Eye (tissue), 1 donor: ENCODE data around the gene TMEM169.
A peak's percentile ranks its signal among the peaks of the same experiment; 100 is the strongest.

Experiments used
- DNase-seq: peaks from one replicate; pipeline ENCODE4 v3.0.0-alpha.2; 2015

TMEM169 gene

DNA sequence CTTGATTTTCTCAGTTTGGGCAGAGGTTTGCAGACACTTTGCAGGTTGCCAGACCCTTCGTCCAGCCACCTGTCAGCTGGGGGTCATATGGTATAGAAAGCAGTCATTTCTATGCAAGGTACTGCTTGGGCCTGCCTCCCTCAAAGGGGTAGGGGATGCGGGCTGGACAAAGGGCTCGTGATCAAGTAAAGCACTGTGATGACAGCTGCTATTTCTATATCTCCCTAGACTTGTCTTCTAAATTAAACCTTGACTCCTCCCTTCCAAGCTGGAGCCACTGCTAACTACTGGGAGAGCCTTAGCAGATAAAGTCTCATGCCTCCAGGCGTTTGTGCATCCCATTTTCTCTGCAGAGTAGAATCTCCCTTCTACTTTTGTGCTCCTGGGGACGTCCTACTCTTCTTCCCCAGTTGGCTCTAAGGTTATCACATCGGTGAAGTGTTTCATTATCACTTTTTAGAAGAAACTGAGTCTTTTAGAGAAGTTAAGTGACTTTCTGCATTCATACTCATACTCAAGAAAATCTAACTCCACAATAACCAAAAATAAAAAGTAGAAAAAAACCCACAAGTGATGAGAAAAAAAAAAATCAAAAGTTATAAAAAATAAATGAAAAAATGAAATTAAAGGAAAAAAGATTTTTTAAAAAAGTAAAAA, 26.7 kb downstream of the TMEM169 start:
- peak; percentile 64 for DNase-seq

DNA sequence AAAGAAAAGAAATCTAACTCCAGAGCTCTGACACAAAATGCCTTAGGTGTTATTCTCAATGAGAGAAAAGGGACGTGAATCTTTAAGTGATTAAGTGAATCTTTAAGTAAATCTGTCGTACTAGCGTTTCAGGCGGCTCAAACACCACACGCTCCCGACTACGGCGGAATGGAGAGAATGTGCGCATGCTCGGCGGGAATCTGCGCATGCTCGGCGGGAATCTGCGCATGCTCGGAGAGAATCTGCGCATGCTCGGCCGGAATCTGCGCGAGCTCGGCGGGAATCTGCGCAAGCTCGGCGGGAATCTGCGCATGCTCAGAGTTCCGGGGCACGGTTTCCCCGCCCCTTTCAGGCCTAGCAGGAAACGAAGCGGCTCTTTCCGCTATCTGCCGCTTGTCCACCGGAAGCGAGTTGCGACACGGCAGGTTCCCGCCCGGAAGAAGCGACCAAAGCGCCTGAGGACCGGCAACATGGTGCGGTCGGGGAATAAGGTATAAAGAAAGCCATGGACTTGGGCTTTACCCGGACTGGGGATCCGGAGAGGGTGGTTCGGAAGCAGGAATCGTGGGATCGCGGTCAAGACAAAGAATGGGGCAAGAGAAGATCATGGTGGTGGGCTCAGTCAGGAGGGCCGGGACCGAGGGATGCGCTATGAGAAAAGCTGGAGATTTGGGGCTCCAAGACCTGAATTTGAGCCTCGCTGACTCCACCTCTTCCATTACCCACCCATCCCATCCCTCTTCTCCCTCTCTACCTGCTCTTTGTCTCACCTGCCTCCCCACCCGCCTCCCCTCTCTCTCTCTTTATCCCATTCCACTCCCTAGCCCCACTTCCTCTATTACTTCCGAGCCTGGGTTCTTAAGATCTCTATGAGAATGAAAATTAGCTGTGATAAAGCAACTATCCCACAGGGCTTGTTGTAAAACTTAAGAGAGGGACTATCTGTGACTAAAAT, 27.5 kb downstream of the TMEM169 start, which contains the start of gene XRCC5:
TSS of gene XRCC5 (plus strand) at position 382 of the 955 bp plus-strand sequence. CDS start at position 471, 89 bp downstream.
- DNase-seq, result peak; percentile 99

DNA sequence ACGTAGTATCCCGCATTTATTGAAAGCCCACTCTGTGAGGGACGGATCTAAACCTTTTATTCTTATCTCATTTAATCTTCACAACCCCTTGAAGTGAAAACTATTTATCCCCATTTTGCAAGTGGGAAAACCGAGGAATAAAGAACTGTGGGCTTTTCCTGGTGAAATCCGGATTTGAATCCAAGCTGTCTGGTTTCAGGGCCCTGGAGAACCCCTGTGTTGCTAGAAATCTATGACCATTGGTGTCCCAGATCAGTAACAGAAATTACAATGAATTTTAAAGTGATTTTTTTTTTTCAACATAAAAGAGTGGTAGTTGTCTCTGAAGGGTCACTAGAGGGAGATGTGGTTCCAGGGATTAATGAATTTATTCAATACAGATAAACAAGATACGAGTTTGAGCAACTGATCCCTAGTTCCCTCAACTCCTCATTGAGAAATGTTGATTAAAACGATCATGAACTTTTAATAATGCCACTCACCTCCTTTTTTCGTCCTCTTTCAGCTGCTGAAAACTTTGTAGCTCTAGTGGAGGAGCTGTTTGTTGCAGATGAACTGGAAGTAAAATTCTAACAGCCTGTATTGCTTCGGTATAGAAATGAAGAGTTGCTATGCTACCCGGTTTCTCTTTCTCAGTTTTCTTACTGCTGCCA, 28.4 kb downstream of the TMEM169 start:
- peak; percentile 53 for DNase-seq

DNA sequence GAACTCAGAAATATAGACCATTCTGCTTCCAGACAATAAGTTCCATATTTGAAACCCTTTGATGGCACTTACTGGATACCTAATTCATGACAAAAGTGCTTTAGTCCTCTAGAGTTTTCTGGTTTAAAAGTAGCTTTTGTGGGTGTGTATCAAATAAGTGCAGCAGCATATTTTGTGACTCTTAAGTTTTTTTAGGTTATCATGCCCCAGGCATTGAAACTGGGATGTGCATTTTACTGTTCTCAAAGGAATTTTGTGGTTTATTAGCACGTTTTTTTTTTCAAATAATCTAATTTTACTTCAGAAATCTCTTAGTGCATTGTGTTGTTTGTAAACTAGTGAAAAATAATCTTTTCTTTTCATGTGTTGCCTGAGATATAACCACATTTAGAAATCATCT, 28.9 kb downstream of the TMEM169 start:
- DNase-seq, result no peak

DNA sequence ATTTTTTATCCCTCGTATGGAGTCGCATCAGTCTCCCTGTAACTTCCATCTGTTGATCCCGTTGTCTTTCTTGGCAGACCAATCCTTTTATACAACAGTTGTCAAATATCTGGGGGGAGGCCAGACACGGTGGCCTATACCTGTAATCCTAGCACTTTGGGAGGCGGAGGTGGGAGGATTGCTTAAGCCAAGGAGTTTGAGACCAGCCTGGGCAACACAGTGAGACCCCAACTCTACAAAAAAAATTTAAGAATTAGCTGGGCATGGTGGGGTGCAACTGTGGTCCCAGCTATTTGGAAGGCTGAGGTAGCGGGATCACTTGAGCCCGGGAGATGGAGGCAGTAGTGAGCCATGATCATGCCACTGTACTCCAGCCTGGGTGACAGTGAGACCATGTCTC, 29.4 kb downstream of the TMEM169 start:
- no peak for DNase-seq

DNA sequence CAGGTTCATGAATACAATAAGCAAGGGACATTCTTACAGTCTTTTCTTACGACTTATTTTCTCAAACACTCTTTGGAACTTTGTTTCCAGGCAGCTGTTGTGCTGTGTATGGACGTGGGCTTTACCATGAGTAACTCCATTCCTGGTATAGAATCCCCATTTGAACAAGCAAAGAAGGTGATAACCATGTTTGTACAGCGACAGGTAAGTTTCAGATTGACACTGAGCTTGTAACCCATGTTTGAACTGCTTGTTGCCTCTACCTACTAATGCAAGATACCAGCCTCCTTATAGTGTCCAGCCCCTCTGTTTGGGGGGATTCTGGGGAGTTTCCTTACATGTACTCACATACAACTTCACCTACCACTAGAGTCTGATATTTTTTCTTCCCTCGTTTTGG, 31.2 kb downstream of the TMEM169 start:
- no peak for DNase-seq

DNA sequence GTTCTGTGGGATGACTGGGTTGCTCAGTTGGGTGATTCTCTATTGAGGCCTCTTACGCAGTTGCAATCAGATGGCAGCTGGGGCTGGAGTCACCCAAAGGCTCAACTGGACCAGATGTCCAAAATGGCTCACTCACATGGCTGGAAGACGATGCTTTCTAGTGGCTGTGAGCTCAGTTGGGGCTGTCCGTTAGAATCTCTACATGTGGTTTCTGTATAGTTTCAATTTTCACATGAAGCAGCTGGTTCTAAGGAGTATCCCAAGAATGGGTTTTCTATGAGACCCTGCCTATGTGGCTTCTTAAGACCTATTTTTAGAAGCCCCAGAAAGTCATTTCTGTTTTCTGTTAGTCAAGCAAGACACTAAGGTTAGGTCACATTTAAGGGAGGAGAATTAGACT, 31.9 kb downstream of the TMEM169 start:
- no peak for DNase-seq

DNA sequence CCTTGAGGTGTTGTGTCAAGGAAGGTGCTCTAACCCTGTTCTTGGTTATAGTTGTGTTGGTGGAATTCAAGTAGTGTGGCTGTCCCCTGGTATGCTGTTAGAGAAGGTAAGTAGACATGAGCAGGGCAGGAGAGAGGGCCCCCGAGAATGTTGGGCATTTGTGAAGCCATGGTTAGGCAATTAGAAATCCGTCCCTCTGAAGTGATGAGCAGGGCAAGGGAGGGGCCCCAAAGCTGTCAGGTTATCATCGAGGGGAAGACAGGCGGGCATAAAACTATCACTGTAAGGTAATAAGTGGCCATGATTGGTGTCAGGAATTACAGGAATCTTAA, 32.6 kb downstream of the TMEM169 start:
- no peak for DNase-seq

DNA sequence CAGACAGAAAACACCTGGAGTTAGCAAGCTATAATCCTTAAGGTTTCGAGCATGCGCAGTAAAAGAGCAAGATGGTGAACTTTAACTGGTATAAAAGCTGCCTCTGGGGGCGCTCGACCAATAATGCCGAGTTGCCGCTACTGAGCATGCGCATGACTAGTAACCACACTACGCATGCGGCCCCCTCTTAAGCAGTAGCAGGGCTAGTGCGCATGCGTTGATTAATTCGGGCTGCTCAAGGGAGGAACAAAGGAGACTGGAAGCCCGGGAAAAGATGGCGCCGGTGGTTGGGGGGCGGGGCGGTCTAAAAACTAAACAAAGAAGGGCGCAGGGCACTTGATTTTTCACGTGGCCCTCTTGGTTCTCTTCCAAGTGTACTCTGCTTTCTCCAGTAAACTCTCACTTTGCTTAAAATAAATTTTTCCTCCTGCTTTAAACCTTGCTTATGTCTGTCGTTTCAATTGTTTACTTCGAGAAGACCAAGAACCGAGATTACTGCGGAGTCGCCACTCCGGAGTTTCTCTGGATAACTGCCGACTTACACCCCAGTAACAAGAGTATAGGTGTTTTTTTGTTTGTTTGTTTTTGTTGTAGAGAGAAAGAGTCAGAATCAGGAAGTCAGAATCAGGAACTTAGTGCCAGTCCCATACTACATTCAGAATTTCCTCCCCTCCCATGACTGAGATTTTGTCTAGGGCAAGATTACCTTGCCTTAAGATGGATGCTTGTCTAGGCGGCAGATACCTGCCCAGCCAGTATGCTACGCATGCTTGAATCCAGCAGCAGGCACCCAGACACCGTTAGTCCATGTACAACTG, 33.2 kb downstream of the TMEM169 start:
- DNase-seq, result peak; percentile 100

DNA sequence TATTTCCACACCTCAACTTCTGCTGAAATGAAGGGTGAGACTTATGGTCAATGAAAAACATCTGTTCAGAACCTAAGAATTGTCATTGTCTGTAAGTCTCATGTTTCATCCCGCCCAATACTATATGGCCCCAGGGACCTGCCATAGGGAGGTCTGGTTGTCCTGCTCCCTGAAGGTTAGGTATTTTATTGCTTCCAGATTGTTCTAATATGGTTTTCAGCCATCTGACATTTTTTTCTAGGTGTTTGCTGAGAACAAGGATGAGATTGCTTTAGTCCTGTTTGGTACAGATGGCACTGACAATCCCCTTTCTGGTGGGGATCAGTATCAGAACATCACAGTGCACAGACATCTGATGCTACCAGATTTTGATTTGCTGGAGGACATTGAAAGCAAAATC, 34.7 kb downstream of the TMEM169 start:
- peak; percentile 11 for DNase-seq

DNA sequence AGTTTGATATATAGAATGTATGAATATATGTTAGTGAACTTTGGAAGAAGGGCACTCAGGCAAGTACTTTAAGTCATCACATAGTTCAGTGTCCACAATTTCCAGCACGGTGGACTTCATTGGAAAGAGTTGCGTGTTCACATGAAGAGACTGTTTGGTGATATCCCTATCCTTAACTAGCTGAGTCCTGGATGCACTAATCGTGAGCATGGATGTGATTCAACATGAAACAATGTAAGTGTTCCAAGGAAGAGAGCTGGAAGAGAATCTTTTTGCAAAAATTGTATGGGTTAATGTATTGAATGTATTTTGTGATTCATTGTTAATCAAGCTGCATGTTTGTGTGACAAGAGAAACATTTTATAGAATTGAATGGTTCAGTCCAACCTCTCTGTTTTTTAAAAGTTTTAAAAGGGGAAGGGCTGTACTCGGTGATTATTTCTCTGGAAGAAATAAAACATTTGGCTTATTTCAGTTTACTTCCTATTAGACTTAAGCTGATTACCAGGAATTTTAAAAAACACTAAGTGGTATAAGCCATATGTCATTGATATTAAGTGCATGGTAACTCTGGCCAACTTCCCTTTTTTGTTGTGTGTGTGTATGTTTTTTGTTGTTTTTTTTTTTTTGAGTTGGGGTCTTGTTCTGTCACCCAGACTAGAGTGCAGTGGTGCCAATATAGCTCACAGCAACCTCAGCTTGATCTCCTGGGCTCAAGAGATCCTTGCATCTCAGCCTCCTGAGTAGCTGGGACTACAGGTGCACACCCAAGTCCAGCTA, 36.0 kb downstream of the TMEM169 start:
- no peak for DNase-seq

DNA sequence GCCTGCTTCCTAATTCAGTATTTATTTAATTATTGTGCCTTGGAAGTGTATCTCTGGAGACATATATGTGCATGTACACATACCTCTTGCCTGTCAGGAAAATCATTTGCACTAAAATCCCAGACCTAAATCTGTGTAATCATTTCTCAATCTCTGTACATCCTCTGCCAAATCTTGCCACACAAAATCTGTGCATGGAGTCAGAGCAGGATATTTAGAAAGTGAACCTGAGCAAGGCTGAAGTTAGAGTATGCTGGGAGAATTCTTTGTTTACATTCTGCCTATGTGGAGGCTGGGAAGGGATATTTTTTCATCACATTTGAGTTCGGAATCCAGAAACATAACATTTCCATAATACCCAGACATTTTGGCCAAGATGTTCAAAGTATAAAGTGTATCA, 36.8 kb downstream of the TMEM169 start:
- peak; percentile 8 for DNase-seq

DNA sequence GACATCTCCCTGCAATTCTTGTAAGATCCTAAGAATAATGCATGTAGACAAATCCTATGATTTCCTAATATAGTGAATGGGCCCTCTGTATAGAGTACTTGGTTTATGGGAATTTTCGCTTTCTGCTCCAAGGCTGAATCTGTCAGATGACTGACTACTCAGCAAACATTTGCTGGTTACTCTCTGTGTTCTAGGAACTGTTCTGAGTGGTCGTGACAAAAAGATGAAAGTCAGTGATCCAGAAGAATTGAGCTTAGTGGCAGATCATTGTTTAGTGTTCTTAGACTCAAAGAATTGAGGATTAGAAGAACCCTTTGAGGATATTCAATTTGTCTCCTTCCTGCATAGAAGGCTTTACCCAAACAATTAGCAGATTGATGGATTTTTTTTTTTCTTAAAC, 37.4 kb downstream of the TMEM169 start:
- peak; percentile 70 for DNase-seq

DNA sequence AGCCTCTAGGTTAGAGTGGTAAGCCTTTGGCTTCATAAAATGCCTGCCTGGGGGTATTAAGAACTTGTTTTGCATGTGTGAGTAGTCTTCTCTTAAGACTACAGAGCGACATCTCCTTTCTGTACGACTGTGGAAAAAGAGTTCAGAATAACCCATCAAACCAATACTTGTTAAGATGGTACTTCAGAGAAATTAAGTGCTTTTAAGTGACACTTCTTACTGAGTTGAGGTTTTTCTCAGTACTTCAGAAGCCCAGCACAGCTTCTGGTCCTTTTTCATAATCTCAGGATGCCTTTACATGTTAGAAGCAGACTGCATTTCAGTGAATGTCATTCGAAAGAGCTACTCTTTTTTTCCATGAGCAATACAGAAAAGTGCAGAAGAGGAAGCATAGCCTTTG, 38.3 kb downstream of the TMEM169 start:
- DNase-seq, result no peak

DNA sequence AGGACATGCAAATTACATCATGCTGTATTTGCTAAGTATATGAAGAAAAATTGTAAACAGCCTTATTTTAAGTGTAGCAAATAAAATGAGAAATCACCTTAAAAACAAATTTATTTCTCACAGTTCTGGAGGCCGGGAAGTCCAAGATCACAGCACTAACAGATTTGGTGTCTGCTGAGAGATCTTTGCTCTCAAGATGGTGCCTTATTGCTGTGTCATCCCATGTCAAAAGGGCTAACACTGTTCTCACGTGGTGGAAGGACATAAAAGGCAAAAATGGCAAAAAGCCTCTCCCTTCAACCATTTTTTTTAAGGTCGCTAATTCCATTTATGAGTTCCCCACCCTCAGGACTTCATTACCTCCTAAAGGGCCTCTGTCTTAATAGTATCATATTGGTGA, 39.5 kb downstream of the TMEM169 start:
- no peak for DNase-seq

DNA sequence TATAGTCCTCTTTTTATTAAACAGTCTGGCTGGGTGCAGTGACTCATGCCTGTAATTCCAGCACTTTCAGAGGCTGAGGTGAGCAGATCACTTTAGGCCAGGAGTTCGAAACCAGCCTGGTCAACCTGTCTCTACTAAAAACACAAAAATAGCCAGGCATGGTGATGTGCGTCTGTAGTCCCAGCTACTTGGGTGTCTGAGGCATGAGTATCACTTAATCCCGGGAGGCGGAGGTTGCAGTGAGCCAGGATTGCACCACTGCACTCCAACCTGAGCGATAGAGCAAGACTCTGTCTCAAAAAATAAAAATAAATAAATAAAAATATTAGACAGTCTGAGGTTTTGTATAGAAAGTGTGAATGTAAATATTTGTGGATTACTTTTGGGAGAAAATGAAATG, 45.2 kb downstream of the TMEM169 start:
- DNase-seq, result no peak

DNA sequence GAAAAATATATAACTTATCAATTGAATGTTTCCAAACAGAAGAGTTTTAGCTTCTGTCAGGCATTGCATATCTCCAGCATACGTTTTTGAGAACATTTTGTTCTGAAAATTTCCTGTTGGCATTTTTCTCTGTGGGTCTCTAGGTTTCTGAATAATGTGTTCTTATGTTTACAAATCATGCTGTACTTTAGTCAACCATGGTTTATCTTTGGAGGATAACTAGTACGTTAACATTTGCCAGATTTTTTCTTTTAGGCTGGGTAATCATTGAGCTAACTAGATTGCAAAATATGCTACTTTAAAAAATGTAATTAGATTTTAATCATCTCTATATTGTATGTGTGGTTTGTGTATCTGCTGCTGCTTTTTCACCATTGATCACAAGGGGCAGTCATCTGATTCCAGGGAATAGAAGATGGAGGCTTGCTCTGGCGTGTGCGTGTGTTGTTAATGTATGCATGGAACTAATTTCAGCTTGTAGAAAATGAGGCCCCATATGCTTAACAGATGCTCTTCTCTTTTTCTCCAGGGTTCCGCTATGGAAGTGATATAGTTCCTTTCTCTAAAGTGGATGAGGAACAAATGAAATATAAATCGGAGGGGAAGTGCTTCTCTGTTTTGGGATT, 48.7 kb downstream of the TMEM169 start:
- peak; percentile 26 for DNase-seq

DNA sequence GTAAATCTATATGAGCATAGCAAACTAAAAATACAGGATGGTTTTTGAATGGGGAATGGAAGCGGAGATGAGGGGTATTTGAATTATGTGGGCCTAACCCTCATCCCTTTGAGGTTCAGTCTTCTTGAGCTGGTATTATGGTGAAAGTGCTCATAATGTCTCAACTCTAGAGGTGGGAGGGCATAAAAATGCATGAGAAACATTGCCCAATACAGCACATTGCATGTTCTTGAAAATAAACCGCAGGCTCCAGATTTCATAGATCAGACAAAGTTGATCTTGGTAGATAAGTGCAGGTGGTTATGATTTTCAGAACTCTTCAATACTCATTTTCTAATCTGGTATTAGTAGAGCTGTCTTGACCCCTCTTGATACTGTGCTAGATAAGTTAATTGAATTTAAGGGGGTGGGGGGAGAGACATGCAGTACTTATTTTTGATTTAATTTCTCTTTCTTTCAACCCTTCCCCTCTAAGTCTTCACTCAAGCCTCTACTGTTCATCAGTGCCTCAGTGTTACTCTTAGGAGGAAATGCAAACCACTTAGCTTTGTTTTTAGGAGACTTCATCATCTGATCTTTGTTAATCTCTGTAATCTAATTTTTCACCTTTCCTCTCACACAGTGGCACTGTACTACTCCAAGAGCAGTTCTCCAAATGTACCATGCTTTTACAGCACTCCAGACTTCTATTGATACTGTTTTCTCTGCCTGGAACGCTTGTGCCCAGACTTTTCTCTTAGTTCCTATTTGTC, 49.6 kb downstream of the TMEM169 start:
- DNase-seq, result no peak

DNA sequence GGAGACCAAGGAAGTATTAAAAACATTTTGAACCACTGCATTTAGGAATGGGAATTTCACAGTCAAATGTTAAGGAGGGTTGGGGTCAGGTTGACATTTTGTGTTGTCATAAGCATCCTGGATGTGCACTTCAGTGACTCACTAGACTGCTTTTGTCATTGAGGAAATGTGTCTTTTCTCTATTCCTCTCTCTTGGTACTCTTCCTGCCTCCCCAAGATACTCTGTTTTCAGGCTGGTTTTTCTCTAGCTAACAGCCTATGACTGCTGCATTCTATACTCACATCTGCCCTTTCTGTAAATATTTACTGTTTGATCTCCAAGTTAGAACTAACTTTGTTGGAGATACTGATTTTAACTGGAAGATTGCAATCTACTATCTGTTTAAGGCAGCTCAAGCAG, 50.9 kb downstream of the TMEM169 start:
- no peak for DNase-seq

DNA sequence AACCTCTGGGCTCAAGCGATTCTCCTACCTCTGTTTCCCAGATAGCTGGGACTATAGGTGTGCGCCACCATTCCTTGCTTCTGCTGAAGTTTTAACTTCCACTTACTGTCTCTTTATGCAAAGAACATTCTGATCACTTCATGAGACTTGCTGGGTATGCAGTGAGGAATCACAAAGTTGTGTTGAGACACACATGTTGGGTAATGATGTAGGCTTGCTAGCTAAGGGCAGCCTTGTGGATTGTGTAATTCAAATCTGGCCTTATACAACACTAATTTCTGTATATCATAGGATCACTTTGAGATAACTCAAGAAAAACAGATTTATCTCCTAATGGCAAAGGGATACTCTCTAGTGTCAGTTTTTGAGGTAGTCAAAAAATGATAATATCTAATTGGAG, 51.7 kb downstream of the TMEM169 start:
- no peak for DNase-seq
